C4-2B (cell line): ENCODE data around the gene PPARG.

Experiments
- ZFX ChIP-seq: fragments of 450-650 bp; IDR thresholded peaks from 2 replicates; pipeline ENCODE4 v1.6.1; 2017
- TF ChIP-seq, protein P1 (sequence below): fragments of 450-650 bp; conservative IDR thresholded peaks from 2 replicates; pipeline ENCODE4 v1.5.1; 2017; ENCODE audit warnings: mild to moderate bottlenecking

GRCh38 chr3:12340506-12340905 lies 51.6 kb downstream of the PPARG start:
- TF ChIP-seq, protein P1, sequence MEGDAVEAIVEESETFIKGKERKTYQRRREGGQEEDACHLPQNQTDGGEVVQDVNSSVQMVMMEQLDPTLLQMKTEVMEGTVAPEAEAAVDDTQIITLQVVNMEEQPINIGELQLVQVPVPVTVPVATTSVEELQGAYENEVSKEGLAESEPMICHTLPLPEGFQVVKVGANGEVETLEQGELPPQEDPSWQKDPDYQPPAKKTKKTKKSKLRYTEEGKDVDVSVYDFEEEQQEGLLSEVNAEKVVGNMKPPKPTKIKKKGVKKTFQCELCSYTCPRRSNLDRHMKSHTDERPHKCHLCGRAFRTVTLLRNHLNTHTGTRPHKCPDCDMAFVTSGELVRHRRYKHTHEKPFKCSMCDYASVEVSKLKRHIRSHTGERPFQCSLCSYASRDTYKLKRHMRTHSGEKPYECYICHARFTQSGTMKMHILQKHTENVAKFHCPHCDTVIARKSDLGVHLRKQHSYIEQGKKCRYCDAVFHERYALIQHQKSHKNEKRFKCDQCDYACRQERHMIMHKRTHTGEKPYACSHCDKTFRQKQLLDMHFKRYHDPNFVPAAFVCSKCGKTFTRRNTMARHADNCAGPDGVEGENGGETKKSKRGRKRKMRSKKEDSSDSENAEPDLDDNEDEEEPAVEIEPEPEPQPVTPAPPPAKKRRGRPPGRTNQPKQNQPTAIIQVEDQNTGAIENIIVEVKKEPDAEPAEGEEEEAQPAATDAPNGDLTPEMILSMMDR = no peak
- TF ChIP-seq ZFX = no peak
